Activated CD8-positive, alpha-beta T cell treated with anti-CD3 and anti-CD28 coated beads, Interleukin-2, amount 10 ng/mL, durations not matched to agents 7 days and 5 days (primary cell): ENCODE data around the gene PHYHD1. TPM values are rescaled to one million over a fixed set of nuclear protein-coding genes. Genes with fewer than 3 reads are reported as not detected.

Source experiments
- ATAC-seq: fragments of 150-1000 bp; cut with Tn5 transposase; one replicate; pipeline ENCODE4 v1.10.0; 2021; ENCODE audit warnings: moderate library complexity
- CTCF ChIA-PET: fragments of 350-600 bp; sonication (Branson Sonifier 250); formaldehyde crosslinking; loops from one replicate; lab custom pipeline; 2021; ENCODE audit warnings: antibody characterized with exemption; lab: Charles Lee
- POLR2A ChIA-PET: fragments of 350-600 bp; sonication (Branson Sonifier 250); formaldehyde crosslinking; loops from one replicate; lab custom pipeline; 2021; ENCODE audit warnings: antibody characterized with exemption; lab: Charles Lee
- DNase-seq: peaks from one replicate; pipeline ENCODE4 v3.0.0-alpha.2; 2020
- H3K27ac Mint-ChIP-seq: one replicate; pipeline ENCODE4 v1.8.0; 2021; ENCODE audit warnings: mild to moderate bottlenecking, mixed read lengths
- H3K27me3 Mint-ChIP-seq: one replicate; pipeline ENCODE4 v1.8.0; 2021; ENCODE audit warnings: low read depth, mixed read lengths
- H3K36me3 Mint-ChIP-seq: one replicate; pipeline ENCODE4 v1.8.0; 2021; ENCODE audit warnings: low read depth, mixed read lengths
- H3K4me1 Mint-ChIP-seq: one replicate; pipeline ENCODE4 v1.8.0; 2021; ENCODE audit warnings: low read depth, mixed read lengths
- H3K4me3 Mint-ChIP-seq: one replicate; pipeline ENCODE4 v1.8.0; 2021; ENCODE audit warnings: mild to moderate bottlenecking, mixed read lengths
- H3K9me3 Mint-ChIP-seq: one replicate; pipeline ENCODE4 v1.8.0; 2022; ENCODE audit warnings: mixed read lengths; ENCODE audit not compliant: insufficient read depth
- total RNA-seq, 2 experiments: library from RNA; stranded (reverse); gene quantifications; one replicate each; pipeline ENCODE4 v1.2.3, GENCODE V29; 2021

The PHYHD1 gene
- total RNA-seq, 2 experiments from 2014 or later, result 0.55 to 0.68 TPM

DNA sequence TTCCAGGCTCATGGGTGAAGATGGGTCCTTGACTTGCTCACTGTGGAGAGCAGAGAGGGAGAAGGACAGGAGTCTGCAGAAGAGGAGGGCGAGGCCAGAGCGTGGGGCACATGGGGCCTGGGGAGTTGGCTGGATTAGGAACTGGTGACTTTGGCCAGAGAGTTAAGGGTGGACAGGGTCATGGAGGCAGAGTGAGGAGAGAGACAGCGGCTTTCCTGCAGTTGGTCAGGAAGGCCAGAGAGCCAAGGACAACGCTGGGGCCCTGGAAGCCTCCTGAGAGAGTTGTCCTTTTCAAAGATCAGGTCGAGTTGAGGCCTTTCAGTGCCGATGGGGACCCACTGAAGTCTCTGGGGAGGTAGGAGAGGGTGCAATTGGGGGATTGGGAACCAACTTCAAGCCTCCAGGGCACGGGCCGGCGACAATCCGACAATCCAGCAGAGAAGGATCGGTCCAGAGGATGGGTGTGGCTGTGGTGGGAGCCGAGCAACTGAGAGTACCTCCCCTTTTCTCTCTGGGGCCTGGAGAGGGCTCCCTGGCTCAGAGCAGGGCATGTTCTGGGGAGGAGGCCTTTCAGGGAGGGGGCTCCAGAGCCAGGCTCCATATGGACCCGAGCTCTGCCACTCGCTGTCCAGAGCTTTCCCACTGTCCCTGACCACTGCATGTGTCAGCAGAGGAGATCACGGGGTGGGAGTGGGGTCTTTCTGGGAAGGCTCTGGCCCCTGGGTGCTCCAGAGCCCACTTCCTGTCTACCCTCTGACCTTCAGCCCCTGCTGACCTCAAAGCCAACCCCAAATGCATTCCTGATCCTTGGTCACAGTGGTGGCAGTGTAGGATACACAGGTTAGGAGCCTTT, 7.5 kb upstream of the PHYHD1 start:
- POLR2A ChIA-PET, result interaction anchor here (1.0 kb wide), 1 partner anchor 32 kb away, joined by 4 read pairs; the partner anchor contains the start of genes KYAT1 and LRRC8A
- CTCF ChIA-PET, result interaction anchor here (1.0 to 3.6 kb wide), 2 partner anchors 14 to 15 kb away, joined by 5 to 14 read pairs; no protein-coding TSS in a partner anchor
- peak overlapping the region; percentile 64 for H3K27ac Mint-ChIP-seq
- H3K4me3 Mint-ChIP-seq, result no peak overlapping the region
- H3K9me3 Mint-ChIP-seq, result no peaks in the 10 kb centered on the region
- H3K36me3 Mint-ChIP-seq, result peaks cover 45% of the 10 kb centered on the region
- no peak for DNase-seq
- ATAC-seq, result no peak
- no peaks in the 10 kb centered on the region for H3K27me3 Mint-ChIP-seq
- peaks cover 53% of the 10 kb centered on the region for H3K4me1 Mint-ChIP-seq

DNA sequence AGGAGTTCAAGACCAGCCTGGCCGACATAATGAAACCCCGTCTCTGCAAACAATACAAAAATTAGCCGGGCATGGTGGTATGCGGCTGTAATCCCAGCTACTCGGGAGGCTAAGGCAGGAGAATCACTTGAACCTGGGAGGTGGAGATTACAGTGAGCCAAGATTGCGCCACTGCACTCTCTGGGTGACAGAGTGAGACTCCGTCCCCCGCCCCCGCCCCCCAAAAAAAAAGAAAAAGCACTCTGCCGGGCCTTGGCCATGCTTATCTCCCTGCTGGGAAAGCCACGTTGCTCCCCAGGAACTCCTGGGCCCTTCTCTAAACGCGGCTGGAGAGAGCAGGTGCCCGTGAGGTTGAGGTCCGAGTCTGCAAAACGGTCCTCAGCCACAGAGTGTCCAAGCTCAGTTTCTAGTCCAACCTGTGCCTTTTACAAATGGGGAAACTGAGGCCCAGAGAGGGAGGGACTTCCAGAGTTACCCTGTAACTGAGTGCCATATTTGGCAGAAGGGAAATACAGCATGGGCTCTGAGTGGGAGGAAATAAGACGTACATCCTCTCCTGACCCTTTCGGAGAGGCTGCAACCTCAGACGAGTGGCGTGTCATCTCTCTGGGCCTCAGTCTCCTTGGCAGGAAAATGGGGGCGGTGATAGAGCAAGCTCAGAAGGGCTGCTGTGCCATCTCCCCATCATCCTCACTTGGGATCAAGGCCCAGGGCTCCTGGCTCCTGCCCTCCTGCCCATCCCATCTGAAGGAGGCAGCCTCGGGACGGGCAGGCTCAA, 6.6 kb upstream of the PHYHD1 start:
- no peak for ATAC-seq
- CTCF ChIA-PET, result interaction anchor here (3.6 kb wide), 1 partner anchor 14 kb away, joined by 14 read pairs; no protein-coding TSS in a partner anchor
- Mint-ChIP-seq H3K4me3 (no peak overlapping the region), H3K4me1 (peaks cover 44% of the 10 kb centered on the region), H3K27ac (no peak overlapping the region), H3K36me3 (peaks cover 39% of the 10 kb centered on the region), H3K9me3 (no peaks in the 10 kb centered on the region), H3K27me3 (no peaks in the 10 kb centered on the region)
- POLR2A ChIA-PET, result no interaction called here
- no peak for DNase-seq

DNA sequence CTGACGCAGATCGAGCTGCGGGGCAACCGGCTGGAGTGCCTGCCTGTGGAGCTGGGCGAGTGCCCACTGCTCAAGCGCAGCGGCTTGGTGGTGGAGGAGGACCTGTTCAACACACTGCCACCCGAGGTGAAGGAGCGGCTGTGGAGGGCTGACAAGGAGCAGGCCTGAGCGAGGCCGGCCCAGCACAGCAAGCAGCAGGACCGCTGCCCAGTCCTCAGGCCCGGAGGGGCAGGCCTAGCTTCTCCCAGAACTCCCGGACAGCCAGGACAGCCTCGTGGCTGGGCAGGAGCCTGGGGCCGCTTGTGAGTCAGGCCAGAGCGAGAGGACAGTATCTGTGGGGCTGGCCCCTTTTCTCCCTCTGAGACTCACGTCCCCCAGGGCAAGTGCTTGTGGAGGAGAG, 4.6 kb upstream of the PHYHD1 start:
- Mint-ChIP-seq H3K4me1 (peaks cover 29% of the 10 kb centered on the region), H3K36me3 (peaks cover 30% of the 10 kb centered on the region), H3K9me3 (no peaks in the 10 kb centered on the region), H3K4me3 (no peak overlapping the region), H3K27ac (no peak overlapping the region), H3K27me3 (no peaks in the 10 kb centered on the region)
- DNase-seq (no peak), ATAC-seq (no peak)
- ChIA-PET POLR2A (interaction anchor here (0.9 kb wide), 1 partner anchor 192 kb away, joined by 3 read pairs; the partner anchor contains the start of gene ZDHHC12), CTCF (interaction anchor here (3.6 kb wide), 1 partner anchor 12 kb away, joined by 14 read pairs; no protein-coding TSS in a partner anchor)

DNA sequence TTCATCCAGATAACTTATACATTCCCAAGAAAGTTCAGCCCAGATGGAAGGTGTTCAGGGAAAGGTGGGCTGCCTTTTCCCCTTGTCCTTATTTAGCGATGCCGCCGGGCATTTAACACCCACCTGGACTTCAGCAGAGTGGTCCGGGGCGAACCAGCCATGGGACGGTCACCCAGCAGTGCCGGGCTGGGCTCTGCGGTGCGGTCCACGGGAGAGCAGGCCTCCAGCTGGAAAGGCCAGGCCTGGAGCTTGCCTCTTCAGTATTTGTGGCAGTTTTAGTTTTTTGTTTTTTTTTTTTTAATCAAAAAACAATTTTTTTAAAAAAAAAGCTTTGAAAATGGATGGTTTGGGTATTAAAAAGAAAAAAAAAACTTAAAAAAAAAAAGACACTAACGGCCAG, 4.0 kb upstream of the PHYHD1 start:
- CTCF ChIA-PET, result interaction anchor here (3.6 kb wide), 1 partner anchor 12 kb away, joined by 14 read pairs; no protein-coding TSS in a partner anchor

DNA sequence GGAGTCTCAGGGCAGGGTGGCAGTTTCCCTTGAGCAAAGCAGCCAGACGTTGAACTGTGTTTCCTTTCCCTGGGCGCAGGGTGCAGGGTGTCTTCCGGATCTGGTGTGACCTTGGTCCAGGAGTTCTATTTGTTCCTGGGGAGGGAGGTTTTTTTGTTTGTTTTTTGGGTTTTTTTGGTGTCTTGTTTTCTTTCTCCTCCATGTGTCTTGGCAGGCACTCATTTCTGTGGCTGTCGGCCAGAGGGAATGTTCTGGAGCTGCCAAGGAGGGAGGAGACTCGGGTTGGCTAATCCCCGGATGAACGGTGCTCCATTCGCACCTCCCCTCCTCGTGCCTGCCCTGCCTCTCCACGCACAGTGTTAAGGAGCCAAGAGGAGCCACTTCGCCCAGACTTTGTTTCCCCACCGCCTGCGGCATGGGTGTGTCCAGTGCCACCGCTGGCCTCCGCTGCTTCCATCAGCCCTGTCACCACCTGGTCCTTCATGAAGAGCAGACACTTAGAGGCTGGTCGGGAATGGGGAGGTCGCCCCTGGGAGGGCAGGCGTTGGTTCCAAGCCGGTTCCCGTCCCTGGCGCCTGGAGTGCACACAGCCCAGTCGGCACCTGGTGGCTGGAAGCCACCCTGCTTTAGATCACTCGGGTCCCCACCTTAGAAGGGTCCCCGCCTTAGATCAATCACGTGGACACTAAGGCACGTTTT, 3.5 kb upstream of the PHYHD1 start:
- peaks cover 23% of the 10 kb centered on the region for H3K4me1 Mint-ChIP-seq
- no peak for DNase-seq
- peaks cover 30% of the 10 kb centered on the region for H3K36me3 Mint-ChIP-seq
- ATAC-seq, result no peak
- H3K27ac Mint-ChIP-seq, result no peak overlapping the region
- H3K27me3 Mint-ChIP-seq, result no peaks in the 10 kb centered on the region
- ChIA-PET CTCF (interaction anchor here (3.6 kb wide), 1 partner anchor 11 kb away, joined by 14 read pairs; no protein-coding TSS in a partner anchor), POLR2A (no interaction called here)
- no peak overlapping the region for H3K4me3 Mint-ChIP-seq
- no peaks in the 10 kb centered on the region for H3K9me3 Mint-ChIP-seq

More for the DNA sequence above, 4.0 kb upstream of the PHYHD1 start:
- H3K27me3 Mint-ChIP-seq, result no peaks in the 10 kb centered on the region
- H3K4me1 Mint-ChIP-seq, result peaks cover 27% of the 10 kb centered on the region
- no peak overlapping the region for H3K27ac Mint-ChIP-seq
- H3K9me3 Mint-ChIP-seq, result no peaks in the 10 kb centered on the region
- no peak for ATAC-seq
- no peak for DNase-seq
- no peak overlapping the region for H3K4me3 Mint-ChIP-seq
- POLR2A ChIA-PET, result no interaction called here
- peaks cover 30% of the 10 kb centered on the region for H3K36me3 Mint-ChIP-seq

DNA sequence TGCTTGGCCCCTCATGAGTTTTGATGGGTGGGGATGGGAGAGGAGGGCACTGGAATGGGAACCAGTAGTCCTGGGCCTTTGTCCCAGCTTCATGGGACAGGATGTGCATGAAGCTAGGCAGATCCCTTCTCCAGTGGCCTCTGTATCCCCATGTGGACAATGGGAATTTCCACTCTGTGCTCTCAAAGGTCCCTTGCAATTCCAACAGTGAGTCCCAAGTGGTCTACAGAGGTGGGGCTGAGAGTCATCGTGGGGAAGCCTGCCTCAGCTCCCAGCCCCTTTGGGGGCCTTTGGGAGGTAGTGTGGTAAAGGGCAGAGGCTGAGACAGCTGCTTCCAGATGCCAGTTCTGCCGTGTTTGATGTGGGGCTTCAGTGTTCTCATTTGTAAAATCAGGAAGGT, 1.9 kb upstream of the PHYHD1 start:
- Mint-ChIP-seq H3K27me3 (no peaks in the 10 kb centered on the region), H3K4me3 (no peak overlapping the region), H3K9me3 (no peaks in the 10 kb centered on the region), H3K36me3 (peaks cover 23% of the 10 kb centered on the region), H3K4me1 (peaks cover 7% of the 10 kb centered on the region), H3K27ac (peak overlapping the region; percentile 69)
- CTCF ChIA-PET, result interaction anchor here (2.4 kb wide), 1 partner anchor 9 kb away, joined by 11 read pairs; no protein-coding TSS in a partner anchor
- no peak for DNase-seq
- no peak for ATAC-seq
- POLR2A ChIA-PET, result no interaction called here

DNA sequence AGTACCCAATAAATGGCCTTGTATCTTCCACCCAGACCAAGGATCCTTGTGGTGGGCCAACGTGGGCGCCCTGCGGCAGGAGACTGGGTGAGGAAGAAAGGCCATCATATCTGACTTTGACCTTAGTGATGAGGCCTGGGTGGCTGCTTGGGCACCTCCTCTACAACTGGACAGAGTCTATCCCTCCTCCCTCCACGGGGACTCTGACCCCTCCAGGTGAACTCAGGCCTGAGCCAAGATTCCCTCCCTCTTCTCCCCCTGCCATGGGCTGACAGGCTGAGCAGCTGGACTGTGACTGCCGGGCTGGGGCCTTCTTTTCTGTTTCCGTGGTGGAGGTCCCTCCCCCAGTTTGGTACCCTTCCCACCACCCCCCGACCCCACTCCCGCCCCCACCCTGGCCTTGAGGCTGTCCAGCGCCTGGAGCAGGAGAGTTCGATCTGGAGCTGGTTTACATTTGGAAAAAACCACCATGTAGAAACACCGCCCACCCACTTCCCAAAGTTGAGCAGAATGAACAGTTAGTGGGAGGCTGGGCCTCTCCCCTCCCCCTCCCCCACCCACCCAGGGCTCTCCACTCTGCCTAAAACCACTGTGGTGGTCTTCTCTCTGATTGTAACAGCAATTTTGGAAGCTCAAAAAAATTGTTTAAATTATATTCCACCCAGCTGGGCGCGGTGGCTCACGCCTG, 1.2 kb upstream of the PHYHD1 start:
- H3K27me3 Mint-ChIP-seq, result no peaks in the 10 kb centered on the region
- POLR2A ChIA-PET, result interaction anchor here (1.1 kb wide), 1 partner anchor 37 kb away, joined by 3 read pairs; no protein-coding TSS in a partner anchor
- DNase-seq, result no peak

DNA sequence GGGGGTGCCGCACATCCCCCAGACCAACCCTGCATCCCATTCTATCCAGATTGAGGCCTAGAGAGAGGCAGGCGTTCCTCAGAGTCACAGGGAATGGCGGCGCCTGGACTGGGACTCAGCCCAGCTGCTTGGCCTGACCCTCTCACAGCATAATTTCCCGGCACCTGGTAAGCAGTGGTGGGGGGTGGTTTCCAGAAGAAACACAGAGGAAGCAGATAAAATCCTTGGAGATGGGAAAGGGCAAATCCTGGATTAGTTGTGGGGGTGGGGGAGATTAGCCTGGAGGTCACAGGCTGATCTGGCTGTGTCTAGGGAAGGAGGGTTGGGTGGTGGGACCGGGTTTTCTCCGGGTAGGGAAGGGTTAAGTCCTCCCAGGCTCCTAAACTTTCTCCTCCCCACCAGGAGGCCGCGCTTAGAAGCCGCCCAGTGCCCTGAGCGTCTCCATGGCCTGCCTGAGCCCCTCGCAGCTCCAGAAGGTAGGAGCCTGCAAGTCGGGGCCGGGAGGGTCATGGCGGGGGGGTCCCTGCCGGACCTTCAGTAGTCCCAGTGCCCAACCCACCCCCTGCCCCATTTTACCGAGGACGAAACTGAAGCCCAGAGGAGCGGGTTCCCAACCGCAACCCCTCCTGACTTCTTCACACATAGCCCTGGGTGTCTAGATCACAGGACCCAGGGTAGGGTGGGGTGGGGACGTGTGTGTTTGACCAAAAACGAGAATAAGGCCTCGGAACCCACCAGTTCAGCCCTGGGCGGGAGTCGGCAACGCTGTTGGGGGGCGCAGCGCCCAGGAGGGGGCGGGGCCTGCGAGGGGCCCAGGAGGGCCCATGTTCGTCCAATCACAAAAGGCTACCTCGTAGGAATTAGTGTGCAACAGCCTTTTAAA, 1.3 kb downstream of the PHYHD1 start:
- ATAC-seq (peak; percentile 31), DNase-seq (no peak)
- no peak overlapping the region for H3K4me3 Mint-ChIP-seq
- no peaks in the 10 kb centered on the region for H3K27me3 Mint-ChIP-seq
- H3K4me1 Mint-ChIP-seq, result peaks cover 11% of the 10 kb centered on the region
- POLR2A ChIA-PET, result no interaction called here
- CTCF ChIA-PET, result interaction anchor here (8.7 kb wide), 1 partner anchor 59 kb away, joined by 160 read pairs; no protein-coding TSS in a partner anchor
- H3K27ac Mint-ChIP-seq, result no peak overlapping the region
- H3K9me3 Mint-ChIP-seq, result no peaks in the 10 kb centered on the region
- H3K36me3 Mint-ChIP-seq, result peaks cover 14% of the 10 kb centered on the region

More for the DNA sequence above, 1.2 kb upstream of the PHYHD1 start:
- no peak for ATAC-seq
- Mint-ChIP-seq H3K4me1 (peaks cover 2% of the 10 kb centered on the region), H3K27ac (peak overlapping the region; percentile 69), H3K9me3 (no peaks in the 10 kb centered on the region), H3K4me3 (no peak overlapping the region), H3K36me3 (peaks cover 23% of the 10 kb centered on the region)
- CTCF ChIA-PET, result interaction anchor here (2.4 kb wide), 1 partner anchor 9 kb away, joined by 11 read pairs; no protein-coding TSS in a partner anchor

DNA sequence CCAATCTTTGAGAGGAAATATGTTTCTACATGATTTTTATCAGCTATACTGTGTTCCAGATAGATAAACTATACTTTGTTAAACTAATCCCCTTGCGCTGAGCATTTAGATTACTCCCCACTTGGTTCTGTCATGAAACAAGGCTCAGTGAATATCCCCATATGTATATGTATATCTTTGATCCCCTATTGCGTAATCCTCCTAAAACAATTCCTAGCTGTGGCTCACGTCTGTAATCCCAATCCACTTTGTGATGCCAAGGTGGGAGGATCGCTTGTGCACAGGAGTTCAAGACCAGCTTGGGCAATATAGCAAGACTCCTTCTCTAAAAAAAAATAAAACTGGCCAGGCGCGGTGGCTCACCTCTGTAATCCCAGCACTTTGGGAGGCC, 2.7 kb downstream of the PHYHD1 start:
- Mint-ChIP-seq H3K27me3 (no peaks in the 10 kb centered on the region), H3K36me3 (peaks cover 4% of the 10 kb centered on the region), H3K9me3 (no peaks in the 10 kb centered on the region), H3K27ac (no peak overlapping the region), H3K4me3 (no peak overlapping the region), H3K4me1 (peaks cover 20% of the 10 kb centered on the region)
- no peak for DNase-seq
- ATAC-seq, result no peak
- CTCF ChIA-PET, result interaction anchor here (0.9 to 8.7 kb wide), 4 partner anchors 27 to 71 kb away, joined by 3 to 160 read pairs (median 12); partner anchors contain the start of genes KYAT1 and LRRC8A
- POLR2A ChIA-PET, result interaction anchor here (0.7 kb wide), 1 partner anchor 20 kb away, joined by 3 read pairs; no protein-coding TSS in a partner anchor
